Kidney (tissue), 14 donors: ENCODE measurements around the gene ZBP1. TPM values are rescaled to one million over a fixed set of nuclear protein-coding genes. Genes with fewer than 3 reads are reported as not detected.

Experiments used
- DNase-seq, 5 donors: peaks; one replicate each; pipeline ENCODE4 v3.0.0-alpha.2; 2013 to 2020
- FAIRE-seq: peaks from 2 replicates; lab custom pipeline; 2012; peaks lifted over from hg19 to GRCh38; lab: Jason Lieb, UNC
- H3K27ac ChIP-seq, 2 donors: one replicate each; pipeline ENCODE4 v1.7.0; 2013; ENCODE audit warnings: low read depth in 2 of 2, low read length in 2 of 2, inconsistent platforms in 1 of 2
- H3K27me3 ChIP-seq: one replicate; pipeline ENCODE4 v1.7.1; 2013; ENCODE audit warnings: low read length, inconsistent platforms; ENCODE audit not compliant: control insufficient read depth, insufficient read depth
- H3K36me3 ChIP-seq, 3 donors: one replicate each; pipeline versions ENCODE4 v1.7.0 to v1.7.1; 2013; ENCODE audit warnings: low read length in 3 of 3, control low read depth in 1 of 3, inconsistent platforms in 1 of 3; ENCODE audit not compliant: insufficient read depth in 3 of 3, control insufficient read depth in 2 of 3
- H3K4me1 ChIP-seq, 3 donors: one replicate each; pipeline versions ENCODE4 v1.7.0 to v1.7.1; 2013; ENCODE audit warnings: low read length in 3 of 3, inconsistent platforms in 1 of 3, low read depth in 1 of 3; ENCODE audit not compliant: control insufficient read depth in 2 of 3, insufficient read depth in 2 of 3
- H3K4me3 ChIP-seq, 3 donors: one replicate each; pipeline versions ENCODE4 v1.7.0 to v1.8.1; 2013; ENCODE audit warnings: low read length in 3 of 3, control low read depth in 1 of 3, inconsistent platforms in 1 of 3
- H3K9ac ChIP-seq, 3 donors: one replicate each; pipeline versions ENCODE4 v1.7.0 to v1.7.1; 2013; ENCODE audit warnings: low read length in 3 of 3, control low read depth in 1 of 3, inconsistent platforms in 1 of 3
- H3K9me3 ChIP-seq, 3 donors: one replicate each; pipeline versions ENCODE4 v1.7.0 to v1.7.1; 2013; ENCODE audit warnings: low read length in 3 of 3, control low read depth in 1 of 3, inconsistent platforms in 1 of 3; ENCODE audit not compliant: control insufficient read depth in 2 of 3, insufficient read depth in 1 of 3
- intact Hi-C: fragments of 100-400 bp; cut with DNase I; formaldehyde crosslinking; loops from one replicate; pipeline ENCODE4 v1.11.1; 2022
- polyA plus RNA-seq: library from polyadenylated mRNA; stranded (reverse); fragments of 350-450 nt; fragmentation: Illumina TruSeq; extraction: RNeasy Lipid Tissue Mini Kit (QIAGEN cat#74804); gene quantifications from one replicate; pipeline ENCODE4 v1.2.3, GENCODE V29; 2014; ENCODE audit warnings: low read depth, low replicate concordance; ENCODE audit not compliant: insufficient read depth
- total RNA-seq: library from RNA; stranded (reverse); fragmentation: NEBNext Ultra II Directional; extraction: Animal tissue kit (Norgen Biotek cat#: 25700); gene quantifications from one replicate; pipeline ENCODE4 v1.2.1, GENCODE V29; 2021
- TF ChIP-seq, protein P1 (sequence below): IDR thresholded peaks from 3 replicates; pipeline ENCODE4 v1.5.1; 2012; ENCODE audit warnings: mild to moderate bottlenecking, moderate library complexity, borderline replicate concordance; ENCODE audit not compliant: insufficient read depth; ENCODE audit errors: extremely low read depth
- donor health status: control.
- donor health status: control.
- donor health status: control.
- donor health status: control.
- donor health status: control.
- donor health status: DM: yes; HTN: yes; CAD: no.
- donor health status: Normal renal cell carcinoma (clear cell type).

ZBP1 gene
- total and polyA plus RNA-seq, 2 donors from 2014 or later: 3.7 TPM; not detected in 1

- Histone ChIP-seq H3K27me3 (no peaks in the 10 kb centered on the region), H3K9ac (no peak overlapping the region), H3K9me3 (no peaks in the 10 kb centered on the region), H3K27ac (no peak overlapping the region), H3K4me3 (no peak overlapping the region), H3K36me3 (peaks cover 0 to 28% (median 13%) of the 10 kb centered on the region in 3 donors), H3K4me1 (peaks cover 3 to 8% (median 5%) of the 10 kb centered on the region in 3 donors)
- intact Hi-C loops: no loop called here
- FAIRE-seq: no peak
- TF ChIP-seq, protein P1, sequence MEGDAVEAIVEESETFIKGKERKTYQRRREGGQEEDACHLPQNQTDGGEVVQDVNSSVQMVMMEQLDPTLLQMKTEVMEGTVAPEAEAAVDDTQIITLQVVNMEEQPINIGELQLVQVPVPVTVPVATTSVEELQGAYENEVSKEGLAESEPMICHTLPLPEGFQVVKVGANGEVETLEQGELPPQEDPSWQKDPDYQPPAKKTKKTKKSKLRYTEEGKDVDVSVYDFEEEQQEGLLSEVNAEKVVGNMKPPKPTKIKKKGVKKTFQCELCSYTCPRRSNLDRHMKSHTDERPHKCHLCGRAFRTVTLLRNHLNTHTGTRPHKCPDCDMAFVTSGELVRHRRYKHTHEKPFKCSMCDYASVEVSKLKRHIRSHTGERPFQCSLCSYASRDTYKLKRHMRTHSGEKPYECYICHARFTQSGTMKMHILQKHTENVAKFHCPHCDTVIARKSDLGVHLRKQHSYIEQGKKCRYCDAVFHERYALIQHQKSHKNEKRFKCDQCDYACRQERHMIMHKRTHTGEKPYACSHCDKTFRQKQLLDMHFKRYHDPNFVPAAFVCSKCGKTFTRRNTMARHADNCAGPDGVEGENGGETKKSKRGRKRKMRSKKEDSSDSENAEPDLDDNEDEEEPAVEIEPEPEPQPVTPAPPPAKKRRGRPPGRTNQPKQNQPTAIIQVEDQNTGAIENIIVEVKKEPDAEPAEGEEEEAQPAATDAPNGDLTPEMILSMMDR: no peak
- DNase-seq: no peak
These were observed 61.5 kb downstream of the ZBP1 start for GRCh38 chr20:57558614-57559288.

DNA sequence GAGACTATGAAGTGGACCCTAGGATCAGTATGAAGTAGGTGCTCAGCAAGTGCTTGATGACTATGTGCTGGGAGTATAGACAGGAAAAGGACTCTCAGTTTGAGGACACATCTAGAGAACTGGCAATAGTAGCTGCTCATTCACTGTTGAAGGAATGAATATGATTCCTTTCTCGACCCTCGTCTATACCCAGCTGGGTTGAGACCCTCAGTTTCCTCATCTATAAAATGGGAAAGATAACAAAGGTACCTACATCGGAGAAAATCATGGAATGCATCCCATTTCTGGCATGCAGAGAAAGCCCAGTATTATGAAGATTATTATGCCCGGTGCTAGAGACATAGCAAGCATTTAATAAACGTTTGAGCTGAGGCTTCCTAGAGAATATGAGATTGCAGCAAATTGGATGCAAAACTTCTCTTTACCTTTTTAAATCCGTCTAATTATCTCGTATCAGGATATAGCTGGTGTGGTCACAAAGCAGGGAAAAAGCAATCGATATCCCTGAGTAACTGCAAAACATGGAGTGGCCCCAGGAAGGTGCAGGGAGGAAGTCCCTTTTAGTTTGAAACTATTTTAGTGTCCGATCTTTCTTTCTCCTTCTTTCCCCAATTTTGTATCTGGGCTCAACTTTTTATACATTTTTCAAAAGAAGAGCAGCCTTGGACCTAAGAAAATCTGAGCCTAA is 62.2 kb downstream of the ZBP1 start:
- peaks cover 0 to 21% (median 7%) of the 10 kb centered on the region in 3 donors for H3K36me3 ChIP-seq
- no peak overlapping the region for H3K9ac ChIP-seq
- no peaks in the 10 kb centered on the region for H3K9me3 ChIP-seq
- peaks cover 3 to 8% (median 5%) of the 10 kb centered on the region in 3 donors for H3K4me1 ChIP-seq
- H3K4me3 ChIP-seq: no peak overlapping the region
- FAIRE-seq: no peak
- TF ChIP-seq, protein P1: no peak
- intact Hi-C loops: no loop called here
- no peak for DNase-seq
- no peak overlapping the region for H3K27ac ChIP-seq
- no peaks in the 10 kb centered on the region for H3K27me3 ChIP-seq

GRCh38 chr20:57556980-57557274 is 63.3 kb downstream of the ZBP1 start:
- intact Hi-C loops: no loop called here
- FAIRE-seq (no peak), DNase-seq (no peak)
- Histone ChIP-seq H3K9me3 (no peaks in the 10 kb centered on the region), H3K4me3 (no peak overlapping the region), H3K4me1 (peaks cover 3 to 8% (median 5%) of the 10 kb centered on the region in 3 donors), H3K36me3 (peaks cover 0 to 9% (median 3%) of the 10 kb centered on the region in 3 donors), H3K9ac (no peak overlapping the region), H3K27me3 (no peaks in the 10 kb centered on the region), H3K27ac (no peak overlapping the region)
- TF ChIP-seq, protein P1: no peak
